ENCODE measurements around the gene EXD3. TPM values are rescaled to one million over a fixed set of nuclear protein-coding genes. Genes with fewer than 3 reads are reported as not detected.
"Not testable (repeated sequence)": the region's sequence is repeated elsewhere in the genome, so short reads cannot be mapped to it uniquely, and the experiment has no call there.

Gene EXD3
- polyA plus RNA-seq, 1 donor from 2014 or later = 5.6 TPM

- Mint-ChIP-seq H3K36me3 (no peaks in the 10 kb centered on the region), H3K9me3 (no peaks in the 10 kb centered on the region), H3K27me3 (no peaks in the 10 kb centered on the region), H3K4me1 (peaks cover 5 to 15% (median 12%) of the 10 kb centered on the region in 3 donors), H3K4me3 (peak overlapping the region; percentile 61 to 89 (median 80)), H3K27ac (peak overlapping the region in 2 of 3 donors; percentile 19 to 59)
These were observed 941 bp downstream of the EXD3 start for GRCh38 chr9:137421838-137422603.

DNA sequence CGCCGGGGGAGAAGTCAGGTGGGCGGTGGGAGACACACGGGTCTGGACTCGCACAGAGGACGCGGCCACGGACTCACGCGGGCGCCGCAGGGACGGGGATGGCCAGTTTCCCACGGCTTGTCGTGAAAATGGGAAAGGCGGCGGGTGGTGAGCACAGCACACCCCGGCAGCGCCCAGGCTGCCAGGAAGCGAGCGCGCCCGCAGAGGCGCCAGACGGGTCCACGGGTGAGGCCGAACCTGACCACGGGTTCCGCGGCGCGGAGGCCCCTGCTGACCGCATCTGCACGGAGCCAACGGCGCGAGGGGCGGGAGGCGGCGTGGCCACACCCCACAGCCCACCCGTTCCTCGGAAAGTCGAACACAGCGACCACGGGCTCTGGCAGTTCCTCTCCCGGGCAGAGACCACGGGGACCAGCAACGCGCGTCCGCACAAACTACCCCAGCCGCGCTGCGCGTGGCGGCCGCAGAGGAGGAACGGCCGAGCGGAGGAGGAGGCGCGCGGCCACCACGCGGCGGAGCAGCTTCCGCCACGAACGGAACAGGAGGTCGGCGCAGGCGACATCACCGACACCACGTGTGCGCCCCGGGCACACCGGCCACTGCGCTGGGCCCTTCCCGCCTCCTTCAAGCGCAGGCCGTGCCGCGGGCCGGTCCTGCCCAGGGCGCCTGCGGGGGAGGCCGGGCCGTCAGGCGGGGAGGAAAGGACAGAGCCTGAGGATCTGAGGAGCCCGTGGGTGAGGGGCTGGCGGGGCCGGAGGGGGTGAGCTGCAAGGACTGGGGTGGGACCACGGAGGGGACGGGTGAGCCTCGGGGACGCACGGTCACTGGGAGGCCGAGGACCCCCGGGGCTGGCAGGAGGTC, 5.6 kb downstream of the EXD3 start:
- Mint-ChIP-seq H3K4me1 (peaks cover 3 to 10% (median 5%) of the 10 kb centered on the region in 3 donors), H3K27ac (no peak overlapping the region)

DNA sequence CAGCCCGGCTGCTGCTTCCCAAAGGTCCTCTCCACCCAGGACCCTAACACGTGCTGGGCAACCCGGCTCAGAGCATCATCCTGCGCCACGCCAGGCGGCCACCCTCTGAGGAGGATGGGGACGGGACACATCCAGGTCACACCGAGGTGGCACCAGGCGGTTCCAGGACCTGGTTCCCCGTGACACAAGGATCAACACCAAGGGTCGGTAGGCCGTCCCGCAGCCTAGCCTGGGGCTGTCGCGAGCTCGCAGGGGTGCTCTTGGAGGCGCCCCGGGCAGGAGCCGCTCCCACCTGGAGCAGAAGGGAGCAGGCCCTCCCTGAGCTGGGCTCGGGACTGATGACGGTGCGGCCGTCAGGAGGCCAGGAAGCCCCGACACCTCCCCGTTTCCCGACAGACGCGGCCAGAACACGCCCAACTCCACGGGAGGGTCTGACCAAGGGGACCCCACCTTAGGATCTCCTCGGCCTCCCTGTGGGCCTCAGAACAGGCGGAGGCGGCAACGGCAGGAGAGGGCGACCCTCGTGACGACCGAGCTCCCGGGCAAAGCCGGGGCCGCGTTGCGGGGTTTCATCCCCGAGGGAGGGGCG, 6.3 kb downstream of the EXD3 start:
- Mint-ChIP-seq H3K27me3 (no peaks in the 10 kb centered on the region), H3K27ac (no peak overlapping the region), H3K4me3 (peak overlapping the region in 1 of 4 donors; percentile 32), H3K4me1 (peaks cover 0 to 5% (median 3%) of the 10 kb centered on the region in 3 donors), H3K9me3 (no peaks in the 10 kb centered on the region), H3K36me3 (peaks cover 2% of the 10 kb centered on the region)

More for the DNA sequence above, 5.6 kb downstream of the EXD3 start:
- peak overlapping the region; percentile 32 to 83 (median 68) for H3K4me3 Mint-ChIP-seq
- H3K9me3 Mint-ChIP-seq = no peaks in the 10 kb centered on the region
- peaks cover 2% of the 10 kb centered on the region for H3K36me3 Mint-ChIP-seq
- H3K27me3 Mint-ChIP-seq = no peaks in the 10 kb centered on the region

DNA sequence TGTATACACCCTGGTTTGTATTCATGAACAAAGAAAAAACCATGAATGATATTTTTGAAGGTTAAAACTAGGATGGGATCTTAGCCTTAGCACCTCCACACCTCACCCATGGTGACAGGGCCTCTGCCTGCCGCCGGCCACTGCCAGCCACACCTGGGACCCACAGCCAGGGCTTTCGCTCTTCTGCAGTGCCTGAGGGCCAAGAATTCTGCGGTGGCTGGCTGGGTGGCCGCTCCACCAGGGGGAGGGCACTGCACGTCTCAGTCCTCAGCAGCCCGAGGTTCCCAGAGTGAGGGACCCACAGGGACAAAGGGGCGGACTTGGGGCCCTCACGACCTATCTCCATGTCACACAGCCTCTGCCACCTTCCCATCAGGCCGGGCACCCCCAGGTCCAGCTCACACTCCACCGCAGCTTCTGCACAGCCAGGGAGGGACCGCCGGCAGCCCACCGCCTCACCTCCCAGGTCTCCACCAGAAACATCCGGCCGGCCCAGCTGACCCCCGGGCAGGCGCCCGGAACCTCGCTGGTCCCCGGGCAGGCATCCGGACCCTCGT, 6.9 kb downstream of the EXD3 start:
- H3K4me1 Mint-ChIP-seq = peaks cover 0 to 5% (median 3%) of the 10 kb centered on the region in 3 donors
- H3K9me3 Mint-ChIP-seq = no peaks in the 10 kb centered on the region
- peak overlapping the region in 1 of 4 donors; percentile 50 for H3K4me3 Mint-ChIP-seq
- no peaks in the 10 kb centered on the region for H3K27me3 Mint-ChIP-seq
- H3K36me3 Mint-ChIP-seq = peaks cover 2% of the 10 kb centered on the region
- no peak overlapping the region for H3K27ac Mint-ChIP-seq

DNA sequence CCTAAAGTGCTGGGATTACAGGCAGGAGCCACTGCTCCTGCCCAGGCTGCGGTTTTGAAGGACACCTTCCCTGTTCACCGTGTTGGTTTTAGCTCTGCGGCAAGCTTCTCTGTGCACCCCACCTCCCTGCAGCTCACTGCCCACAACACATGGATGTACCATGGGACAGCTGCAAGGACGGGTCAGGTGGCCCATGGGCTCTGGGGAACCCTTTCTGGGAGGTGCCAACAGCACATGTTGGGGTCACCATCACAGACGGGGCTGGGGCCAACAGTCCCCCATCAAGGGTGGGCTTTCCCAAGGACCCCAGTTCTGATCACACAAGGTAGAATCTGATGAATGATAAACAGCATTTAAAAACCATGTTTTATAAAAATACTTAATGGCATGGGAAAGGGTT, 7.5 kb downstream of the EXD3 start:
- Mint-ChIP-seq H3K4me1 (peaks cover 0 to 6% (median 3%) of the 10 kb centered on the region in 3 donors), H3K27me3 (no peaks in the 10 kb centered on the region), H3K4me3 (peak overlapping the region in 1 of 4 donors; percentile 50)

GRCh38 chr9:137412431-137412830, 10.5 kb downstream of the EXD3 start:
- H3K27me3 Mint-ChIP-seq = peaks cover 3% of the 10 kb centered on the region
- peaks cover 0 to 8% (median 5%) of the 10 kb centered on the region in 3 donors for H3K4me1 Mint-ChIP-seq
- peaks cover 5% of the 10 kb centered on the region for H3K36me3 Mint-ChIP-seq
- H3K9me3 Mint-ChIP-seq = no peaks in the 10 kb centered on the region
- H3K27ac Mint-ChIP-seq = no peak overlapping the region
- H3K4me3 Mint-ChIP-seq = peak overlapping the region in 1 of 4 donors; percentile 54

More for the DNA sequence above, 7.5 kb downstream of the EXD3 start:
- H3K27ac Mint-ChIP-seq = no peak overlapping the region
- peaks cover 2% of the 10 kb centered on the region for H3K36me3 Mint-ChIP-seq
- no peaks in the 10 kb centered on the region for H3K9me3 Mint-ChIP-seq

DNA sequence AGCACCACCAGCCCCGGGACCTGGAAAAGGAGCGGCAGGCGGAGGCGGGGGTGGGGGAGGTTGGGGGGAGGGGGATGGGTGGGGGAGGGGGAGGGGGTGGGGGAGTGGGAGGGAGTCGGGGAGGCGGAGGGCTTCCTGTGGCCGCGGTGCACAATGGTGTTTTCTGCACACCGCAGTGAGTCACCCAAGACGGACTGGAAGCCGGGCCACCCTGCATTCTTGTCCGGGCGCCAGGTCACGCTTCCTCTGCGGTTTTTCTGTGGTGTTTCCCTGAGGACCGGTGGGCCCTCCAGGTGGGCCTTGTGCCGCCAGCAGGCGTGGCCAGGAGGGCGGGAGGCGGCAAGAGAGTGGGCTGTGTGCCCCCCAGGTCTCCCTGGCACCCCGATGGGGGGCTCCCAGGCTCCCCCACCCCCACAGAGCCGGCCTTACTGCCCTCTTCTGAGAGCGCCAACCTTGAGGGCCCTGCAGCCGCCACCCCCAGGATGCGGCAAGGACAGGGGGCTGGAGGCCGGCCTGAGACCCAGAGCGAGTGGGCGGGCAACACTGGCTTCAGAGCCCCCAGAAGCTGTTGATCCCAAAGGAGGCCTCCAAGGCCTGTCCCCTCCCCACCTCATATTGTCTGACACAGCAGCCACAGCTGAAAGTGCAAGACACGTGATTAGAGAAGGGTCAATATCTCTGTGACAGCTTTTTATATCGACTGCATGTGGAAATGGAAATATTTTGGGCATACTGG, 11.1 kb downstream of the EXD3 start:
- H3K36me3 Mint-ChIP-seq = peaks cover 5% of the 10 kb centered on the region
- peak overlapping the region in 1 of 4 donors; percentile 54 for H3K4me3 Mint-ChIP-seq
- H3K27ac Mint-ChIP-seq = no peak overlapping the region
- H3K9me3 Mint-ChIP-seq = no peaks in the 10 kb centered on the region
- peaks cover 3% of the 10 kb centered on the region for H3K27me3 Mint-ChIP-seq
- H3K4me1 Mint-ChIP-seq = peaks cover 0 to 8% (median 5%) of the 10 kb centered on the region in 3 donors

DNA sequence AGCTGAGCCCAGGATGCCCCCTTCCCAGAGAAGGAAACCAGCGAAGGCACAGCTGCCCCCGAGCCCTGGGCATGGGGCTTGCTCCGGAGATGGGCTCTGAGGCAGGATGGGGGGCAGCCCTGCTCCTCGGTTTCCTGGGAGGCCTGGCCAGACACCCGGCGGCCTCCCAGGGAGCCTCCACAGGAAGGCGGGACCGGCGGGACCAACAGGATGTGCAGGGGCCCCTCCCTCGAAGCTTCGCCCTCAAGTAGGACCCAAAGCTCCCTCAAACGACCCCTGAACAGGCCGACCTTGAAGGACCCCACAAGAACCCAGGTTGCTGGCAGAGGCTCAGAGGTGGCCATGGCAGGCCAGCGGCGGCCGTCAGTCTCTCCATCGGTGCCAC, 11.7 kb downstream of the EXD3 start:
- Mint-ChIP-seq H3K27ac (no peak overlapping the region), H3K4me3 (no peak overlapping the region), H3K36me3 (peaks cover 5% of the 10 kb centered on the region), H3K27me3 (peaks cover 3% of the 10 kb centered on the region), H3K4me1 (peaks cover 0 to 8% (median 5%) of the 10 kb centered on the region in 3 donors), H3K9me3 (no peaks in the 10 kb centered on the region)

GRCh38 chr9:137410891-137411249, 12.1 kb downstream of the EXD3 start:
- Mint-ChIP-seq H3K9me3 (no peaks in the 10 kb centered on the region), H3K27ac (no peak overlapping the region), H3K4me3 (no peak overlapping the region), H3K36me3 (peaks cover 5% of the 10 kb centered on the region), H3K4me1 (peaks cover 0 to 8% (median 5%) of the 10 kb centered on the region in 3 donors), H3K27me3 (peaks cover 3% of the 10 kb centered on the region)

GRCh38 chr9:137410236-137410890, 12.6 kb downstream of the EXD3 start:
- not testable (repeated sequence) for H3K27ac Mint-ChIP-seq

DNA sequence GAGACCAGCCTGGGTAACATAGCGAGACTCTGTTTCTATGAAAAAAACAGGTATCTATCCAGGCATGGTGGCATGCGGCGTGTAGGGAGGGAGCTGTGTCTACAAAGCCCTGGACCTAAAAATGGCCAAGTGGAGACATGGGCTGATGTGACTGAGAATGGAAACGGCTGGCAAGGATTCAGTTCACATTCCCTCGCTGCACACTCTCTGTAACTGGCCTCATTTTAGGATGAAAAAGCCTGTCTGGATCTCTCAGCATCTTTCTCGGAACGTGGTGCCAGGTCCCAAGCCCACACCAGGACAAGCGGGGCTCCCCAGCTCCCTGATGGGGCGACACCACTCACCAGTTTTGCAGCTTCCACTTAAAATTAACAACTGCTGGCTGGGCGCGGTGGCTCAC, 13.4 kb downstream of the EXD3 start:
- Mint-ChIP-seq H3K36me3 (peaks cover 3% of the 10 kb centered on the region), H3K4me3 (no peak overlapping the region), H3K9me3 (no peaks in the 10 kb centered on the region), H3K4me1 (peaks cover 0 to 8% (median 7%) of the 10 kb centered on the region in 3 donors), H3K27me3 (peaks cover 3% of the 10 kb centered on the region), H3K27ac (no peak overlapping the region)

More at GRCh38 chr9:137410236-137410890, 12.6 kb downstream of the EXD3 start:
- H3K36me3 Mint-ChIP-seq, H3K27me3 Mint-ChIP-seq, H3K4me3 Mint-ChIP-seq, H3K9me3 Mint-ChIP-seq, H3K4me1 Mint-ChIP-seq: not testable (repeated sequence)

- peaks cover 3% of the 10 kb centered on the region for H3K27me3 Mint-ChIP-seq
- no peak overlapping the region for H3K4me3 Mint-ChIP-seq
- peaks cover 0 to 5% (median 5%) of the 10 kb centered on the region in 3 donors for H3K4me1 Mint-ChIP-seq
- H3K27ac Mint-ChIP-seq = no peak overlapping the region
- no peaks in the 10 kb centered on the region for H3K9me3 Mint-ChIP-seq
- H3K36me3 Mint-ChIP-seq = peaks cover 3% of the 10 kb centered on the region
These were observed 14.1 kb downstream of the EXD3 start for GRCh38 chr9:137408651-137409405.

DNA sequence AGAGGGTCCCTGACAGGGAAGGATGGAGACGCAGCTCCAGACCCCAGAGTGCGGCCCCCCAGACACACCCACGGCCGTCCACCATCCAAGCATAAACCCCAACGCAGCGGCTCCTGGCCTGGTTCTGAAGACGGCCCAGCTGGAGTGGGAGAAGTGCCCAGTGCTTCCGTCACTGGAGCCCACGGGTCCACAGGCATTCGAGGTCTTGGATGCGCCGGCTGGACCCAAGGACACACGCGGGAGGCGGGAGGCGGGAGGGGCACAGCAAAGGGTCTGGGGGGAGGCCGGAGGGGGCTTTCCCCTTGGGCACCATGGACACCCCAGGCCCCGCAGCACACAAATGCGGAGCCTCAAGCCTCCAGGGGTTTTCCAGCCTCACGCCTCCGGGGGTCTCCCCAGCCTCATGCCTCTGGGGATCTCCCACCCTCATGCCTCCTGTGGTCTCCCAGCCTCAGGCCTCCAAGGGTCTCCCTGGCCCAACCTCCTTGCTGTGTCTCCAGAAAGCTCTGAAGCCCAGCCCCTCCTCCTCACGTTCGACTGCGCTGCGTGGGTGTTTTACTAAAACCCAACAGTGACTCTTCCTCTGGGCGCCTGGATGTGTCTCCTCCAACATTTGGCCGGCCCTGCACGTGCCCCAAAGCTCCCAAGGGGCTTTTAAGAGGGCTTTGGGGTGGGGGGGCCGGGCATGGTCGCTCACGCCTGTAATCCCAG, 15.2 kb downstream of the EXD3 start:
- Mint-ChIP-seq H3K9me3 (no peaks in the 10 kb centered on the region), H3K27me3 (peaks cover 3% of the 10 kb centered on the region), H3K4me1 (peaks cover under 1 to 5% (median 3%) of the 10 kb centered on the region in 3 donors), H3K36me3 (peaks cover 4% of the 10 kb centered on the region), H3K27ac (peak overlapping the region in 1 of 3 donors; percentile 16), H3K4me3 (peak overlapping the region in 2 of 4 donors; percentile 45 to 75)

Data from IgD-negative memory B cell (primary cell).